Activated gamma-delta T cell (primary cell): Measurements from ENCODE around the gene KIF12.
"Not testable (repeated sequence)": the region's sequence is repeated elsewhere in the genome, so short reads cannot be mapped to it uniquely, and the experiment has no call there.

ENCODE experiments used
- DNase-seq: peaks from one replicate; lab custom pipeline; 2025; lab: John Stamatoyannopoulos, UW

The KIF12 gene

DNA sequence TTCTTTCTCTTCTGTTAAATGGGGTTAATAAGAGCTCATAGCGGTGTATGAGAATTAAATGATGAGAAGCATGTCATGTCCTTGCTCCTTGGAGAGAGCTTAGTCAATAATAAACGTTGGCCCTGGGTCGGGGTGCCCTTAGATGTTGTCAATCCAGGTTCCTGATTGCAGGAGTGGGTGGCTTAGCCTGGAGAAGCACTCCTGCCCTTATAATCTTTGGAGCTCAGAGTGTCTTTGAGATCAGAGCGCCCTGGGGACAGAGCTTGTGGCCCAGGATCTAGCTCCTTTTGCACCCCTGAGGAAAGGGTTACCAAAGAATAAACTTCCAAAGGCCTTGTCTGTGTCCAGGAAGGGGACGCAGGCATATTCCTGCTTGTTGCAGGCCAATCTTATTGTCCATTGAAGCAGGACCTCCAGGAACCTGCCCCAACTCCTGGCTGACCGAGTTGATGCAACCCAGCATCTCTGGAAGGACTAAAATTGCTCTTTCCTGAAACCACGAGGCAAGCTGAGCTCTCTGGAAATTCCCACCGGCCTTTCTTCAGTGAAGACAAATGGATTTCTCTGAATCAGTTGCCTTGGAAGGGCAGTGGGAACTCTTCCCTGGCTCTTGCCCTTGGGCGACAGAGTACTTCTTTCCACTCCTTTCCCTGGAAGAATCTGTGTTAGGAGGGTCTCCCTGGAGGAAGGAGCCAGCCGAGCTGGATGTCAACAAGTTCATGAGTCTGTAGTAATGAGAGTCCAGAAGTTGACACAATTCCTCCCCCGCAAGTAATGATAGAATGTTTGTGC lies 14.6 kb downstream of the KIF12 start:
- DNase-seq: no peak

DNA sequence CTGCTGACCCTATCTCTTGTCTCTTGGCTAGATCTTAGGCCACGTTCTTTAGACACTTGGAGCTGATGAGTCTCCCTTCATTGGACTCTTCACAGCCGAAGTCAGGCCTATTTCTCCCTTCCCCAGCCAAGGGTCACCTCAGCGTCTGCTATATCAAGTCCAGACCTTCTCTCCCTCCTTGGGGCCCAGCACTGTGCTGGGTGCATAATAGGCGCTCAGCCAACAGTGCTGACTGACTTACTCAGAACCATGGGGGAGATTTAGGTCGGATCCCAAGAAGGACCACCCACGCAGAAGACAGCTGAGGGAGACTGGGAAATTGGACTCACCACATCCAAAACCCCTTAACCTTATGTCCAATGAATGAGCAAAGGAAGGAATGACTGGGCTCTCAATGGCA lies 15.4 kb downstream of the KIF12 start:
- no peak for DNase-seq

DNA sequence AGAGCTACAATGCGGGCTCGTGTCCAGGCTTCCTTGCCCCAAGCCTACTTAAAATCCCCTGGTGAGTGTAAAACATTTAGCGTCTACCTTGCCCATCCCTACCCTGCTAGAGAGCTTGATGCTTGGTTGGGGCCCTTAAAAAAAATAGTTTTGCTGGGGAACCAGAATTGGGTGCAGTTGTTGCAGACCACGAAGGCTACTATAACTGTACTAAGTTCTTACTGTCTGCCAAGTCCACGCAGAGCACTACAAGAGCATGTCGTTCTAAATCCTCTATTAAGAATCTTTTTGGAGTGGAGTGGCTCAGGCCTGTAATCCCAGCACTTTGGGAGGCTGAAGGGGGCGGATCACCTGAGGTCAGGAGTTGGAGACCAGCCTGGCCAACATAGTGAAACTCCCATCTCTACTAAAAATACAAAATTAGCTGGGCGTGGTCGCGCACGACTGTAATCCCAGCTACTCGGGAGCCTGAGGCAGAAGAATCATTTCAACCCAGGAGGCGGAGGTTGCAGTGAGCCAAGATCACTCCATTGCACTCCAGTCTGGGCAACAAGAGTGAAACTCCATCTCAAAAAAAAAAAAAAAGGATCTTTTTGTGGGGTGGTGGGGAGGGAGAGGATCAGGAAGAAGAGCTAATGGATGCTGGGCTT lies 16.2 kb downstream of the KIF12 start:
- DNase-seq: not testable (repeated sequence)

DNA sequence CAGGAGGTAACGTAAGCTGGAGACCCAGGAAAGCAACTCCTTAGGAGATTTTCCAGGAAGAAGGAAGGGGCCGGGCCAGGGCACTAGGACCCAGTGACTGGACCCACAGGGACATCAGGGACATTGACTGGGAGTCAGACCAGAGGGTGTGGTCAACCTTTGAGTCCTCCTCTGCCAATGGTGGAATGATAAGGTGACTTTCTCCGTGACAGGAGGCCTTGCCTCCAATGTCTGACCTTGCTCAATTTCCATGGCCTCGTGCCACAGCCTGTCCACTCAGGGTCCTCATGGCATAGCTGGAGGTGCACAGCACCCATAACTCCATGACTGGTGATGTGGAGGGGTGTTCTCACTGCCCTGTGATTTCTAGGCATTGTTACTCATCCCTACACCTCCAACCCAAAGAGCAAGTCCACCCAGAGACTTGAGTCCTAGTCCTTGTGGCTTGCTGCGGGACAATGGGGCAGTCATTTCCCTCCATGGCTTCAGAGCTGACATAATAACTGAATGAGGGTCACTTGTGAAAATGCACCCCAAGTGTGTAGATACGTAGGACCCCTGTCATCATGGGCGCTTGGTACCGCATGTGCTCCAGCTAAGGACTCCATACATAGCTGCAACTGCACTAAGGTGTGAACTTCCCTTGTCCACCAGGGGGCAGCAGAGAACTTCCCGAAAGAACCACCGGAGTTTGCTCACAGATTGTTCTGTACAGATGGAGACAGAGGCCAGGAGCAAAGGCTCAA lies 16.9 kb downstream of the KIF12 start:
- DNase-seq: no peak

DNA sequence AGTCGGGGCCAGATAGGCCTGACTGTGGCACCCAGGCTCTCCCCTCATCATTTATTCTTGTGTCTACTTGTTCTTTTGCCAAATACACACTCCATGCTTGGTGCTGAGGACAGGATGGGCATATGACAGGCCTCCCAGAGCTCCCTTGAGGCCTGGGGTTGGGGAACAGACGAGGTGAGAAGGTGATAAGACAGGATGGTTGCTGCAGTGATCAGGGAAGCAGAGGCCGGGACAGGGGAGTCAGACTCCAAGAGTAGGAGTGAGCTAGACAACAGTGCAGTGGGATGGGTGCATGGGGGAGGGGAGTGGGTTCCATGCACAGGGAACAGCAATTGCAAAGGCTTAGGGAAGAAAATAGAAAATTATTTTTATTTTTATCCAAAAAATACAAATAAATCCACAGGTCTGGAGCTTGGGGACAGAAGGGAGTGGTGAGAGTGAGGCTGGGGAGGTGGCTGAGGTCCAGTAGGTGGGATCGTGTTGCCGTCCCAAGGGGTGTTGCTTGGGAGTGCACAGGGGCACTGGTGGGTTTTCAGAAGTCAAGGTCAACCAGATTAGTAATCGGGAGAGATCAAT lies 17.6 kb downstream of the KIF12 start:
- DNase-seq: no peak

GRCh38 chr9:114080773-114081440 lies 18.2 kb downstream of the KIF12 start:
- no peak for DNase-seq

DNA sequence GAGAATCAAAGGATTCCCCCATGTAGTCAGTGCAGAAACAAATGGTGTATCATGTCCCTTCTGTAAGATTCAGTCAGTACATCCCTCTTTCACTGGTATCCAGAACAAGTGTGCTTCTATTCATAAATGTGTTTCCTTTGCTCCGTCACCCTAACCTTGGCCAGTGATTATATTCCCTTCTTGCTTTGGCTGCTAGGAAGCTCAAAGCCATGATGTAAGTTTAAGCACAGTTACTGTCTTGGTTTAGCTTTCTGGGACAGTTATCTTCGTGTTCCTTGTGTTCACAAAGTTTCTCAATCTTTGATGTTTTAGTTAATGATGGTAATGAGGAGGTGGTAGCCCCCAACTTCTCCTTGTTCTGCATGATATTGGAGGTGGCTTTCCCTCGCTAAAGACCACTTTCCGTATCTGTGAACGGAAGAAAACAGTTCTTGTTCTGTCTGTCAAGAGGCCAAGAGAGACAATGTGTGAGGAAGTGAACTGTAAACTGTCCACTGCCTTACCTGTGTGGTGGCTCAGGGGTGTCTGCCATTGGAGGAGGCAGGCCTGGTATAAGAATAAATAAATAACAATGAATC lies 18.8 kb downstream of the KIF12 start:
- DNase-seq: no peak

GRCh38 chr9:114078781-114079156 lies 20.3 kb downstream of the KIF12 start:
- DNase-seq: no peak

- DNase-seq: no peak
These were observed 20.9 kb downstream of the KIF12 start, which contains the start of gene AMBP for GRCh38 chr9:114078021-114078780. Gene AMBP (minus strand): TSS chr9:114078300. CDS start chr9:114078209, 91 bp downstream.

GRCh38 chr9:114077162-114077837 lies 21.8 kb downstream of the KIF12 start:
- no peak for DNase-seq

DNA sequence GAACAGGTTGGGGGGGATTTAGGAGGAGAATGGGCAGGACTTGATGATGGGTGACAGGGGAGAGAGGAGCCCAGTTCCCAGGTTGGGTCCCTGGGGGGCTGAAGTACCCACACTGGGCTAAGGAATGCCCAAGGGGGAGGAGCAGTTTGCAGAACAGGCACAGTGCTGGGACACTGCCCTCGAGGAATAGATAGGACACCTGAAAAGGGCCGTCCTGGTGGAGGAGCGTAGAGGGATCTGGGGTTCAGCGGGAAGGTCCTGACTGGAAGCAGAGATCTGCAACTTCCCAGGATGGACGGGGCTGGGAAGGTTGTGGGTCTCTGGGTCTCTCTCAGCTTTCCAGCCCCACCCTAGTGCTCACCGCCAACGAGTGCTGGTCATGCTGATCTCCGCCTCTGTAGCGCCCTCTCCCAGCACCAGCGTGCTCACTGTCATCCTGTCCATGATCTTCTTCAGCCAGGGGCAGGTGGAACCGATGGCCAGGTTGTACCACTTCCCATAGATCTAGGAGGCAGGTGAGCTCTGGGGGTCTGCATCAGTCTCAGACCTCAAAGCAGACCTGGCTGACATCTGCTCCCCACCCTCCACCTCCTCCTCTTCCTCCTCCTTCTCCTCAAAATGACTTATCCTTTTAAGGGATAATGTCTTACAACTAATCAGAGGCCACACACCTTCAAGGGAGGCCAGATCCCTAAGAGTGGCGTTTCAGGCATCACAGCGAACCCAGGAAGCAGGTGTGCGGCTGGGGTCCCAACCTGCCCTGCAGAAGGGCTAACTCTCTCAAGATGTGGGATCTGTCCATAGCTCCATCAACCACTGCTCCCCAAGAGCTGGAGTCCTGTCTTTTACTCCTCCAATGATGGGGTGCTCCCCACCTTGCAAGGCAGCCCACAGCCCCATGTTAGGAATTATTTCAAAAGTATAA lies 22.6 kb downstream of the KIF12 start:
- DNase-seq: no peak

DNA sequence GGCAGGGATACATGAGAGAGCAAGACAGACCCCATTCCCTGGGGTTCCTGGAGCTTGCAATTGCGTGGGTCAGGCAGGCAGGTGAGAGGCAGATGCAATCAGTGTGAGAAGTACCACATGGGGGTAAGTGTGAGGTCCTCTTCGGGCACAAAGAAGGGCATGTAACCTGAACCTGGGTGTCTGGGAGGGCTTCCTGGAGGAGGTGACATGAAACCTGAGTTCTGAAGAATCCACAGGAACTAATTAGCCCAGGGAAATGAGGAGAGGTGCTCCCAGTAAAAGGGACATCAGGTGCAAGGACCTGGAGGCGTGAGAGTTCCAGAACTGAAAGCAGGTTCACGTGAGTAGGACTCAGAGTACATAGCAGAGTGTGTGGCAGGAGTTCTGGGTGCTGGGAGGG lies 23.5 kb downstream of the KIF12 start:
- DNase-seq: no peak

DNA sequence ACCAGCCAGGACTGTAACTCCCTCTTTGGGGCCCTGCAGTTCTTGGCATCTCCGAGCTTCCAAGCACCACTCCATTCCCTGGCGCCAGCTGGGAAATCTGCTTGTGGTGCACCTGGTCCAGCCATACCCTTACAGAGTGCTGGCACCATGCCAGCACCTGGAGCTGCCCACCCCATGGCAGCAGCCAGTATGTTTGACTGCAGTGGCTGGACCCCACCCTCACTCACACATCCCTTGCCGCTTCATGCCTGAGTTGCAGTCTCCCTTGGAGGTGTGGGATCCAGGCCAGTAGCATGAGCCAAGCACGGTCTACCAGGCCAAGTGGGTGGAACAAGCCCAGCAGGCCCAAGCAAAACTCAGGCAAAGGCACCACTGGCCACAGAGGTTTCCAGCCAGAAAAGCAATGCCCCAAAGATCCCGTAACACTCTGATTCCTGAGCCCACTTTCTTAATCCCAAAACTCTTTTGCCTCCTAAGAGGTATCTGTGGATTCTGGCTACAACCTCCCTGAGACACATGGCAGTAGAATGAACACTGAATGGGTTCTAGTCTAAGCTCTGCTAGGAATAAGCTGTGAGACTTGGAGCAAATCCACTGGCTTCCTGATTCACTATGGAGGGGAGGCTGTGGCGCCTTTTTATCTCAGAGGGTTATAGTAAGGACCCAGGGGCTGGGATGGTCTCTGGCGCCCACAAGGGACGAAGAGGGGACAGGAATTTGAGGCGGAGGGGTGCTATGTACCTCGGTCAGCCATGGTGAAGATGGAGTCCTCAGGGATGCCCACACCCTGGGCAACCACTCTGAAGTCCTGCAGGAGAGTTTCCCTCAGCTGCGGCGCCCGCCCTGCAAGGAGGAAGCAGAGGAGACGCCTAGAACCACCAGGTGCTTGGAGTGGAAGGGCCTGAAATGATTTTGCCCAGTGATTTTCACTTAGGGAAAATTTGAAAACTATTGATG lies 26.6 kb downstream of the KIF12 start:
- no peak for DNase-seq

DNA sequence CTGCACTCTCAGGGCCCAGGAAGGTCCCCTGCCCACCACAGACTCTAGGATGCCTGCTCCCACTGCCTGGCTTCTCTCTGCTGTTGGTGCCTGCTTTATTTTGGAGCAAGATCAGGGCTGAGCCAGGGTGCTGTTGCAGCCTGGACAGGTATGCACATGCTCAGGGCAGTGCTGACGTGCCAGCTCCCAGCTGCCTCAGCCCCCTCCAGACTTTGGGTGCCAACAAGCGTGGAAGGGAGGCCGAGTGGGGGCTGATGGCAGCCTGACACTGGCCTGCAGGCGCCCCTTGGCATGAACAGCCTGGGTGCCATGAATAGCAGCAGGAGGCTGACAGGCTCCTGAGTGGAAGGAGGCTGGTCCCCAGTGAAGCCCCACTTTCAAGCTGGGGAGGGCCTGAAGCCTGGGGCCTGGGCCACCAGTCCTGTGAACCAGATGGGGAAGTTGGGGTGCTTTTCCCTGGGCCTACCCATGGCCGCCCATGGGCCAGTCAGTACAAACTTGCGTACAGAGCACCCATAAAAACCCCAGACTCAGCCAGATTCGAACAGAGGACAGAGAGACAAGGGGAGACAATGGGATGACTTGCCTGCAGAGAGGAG lies 27.8 kb downstream of the KIF12 start:
- no peak for DNase-seq

GRCh38 chr9:114070188-114071103 lies 28.6 kb downstream of the KIF12 start:
- no peak for DNase-seq

GRCh38 chr9:114069476-114070187 lies 29.5 kb downstream of the KIF12 start:
- DNase-seq: no peak
